UCSD-AML1 (cell line): ENCODE measurements around the gene FBXW4.
"Not testable (repeated sequence)": the region's sequence is repeated elsewhere in the genome, so short reads cannot be mapped to it uniquely, and the experiment has no call there.

Experiments used
- DNase-seq: peaks from one replicate; lab custom pipeline; 2025; ENCODE audit not compliant: unreplicated experiment; lab: John Stamatoyannopoulos, UW

FBXW4 gene

DNA sequence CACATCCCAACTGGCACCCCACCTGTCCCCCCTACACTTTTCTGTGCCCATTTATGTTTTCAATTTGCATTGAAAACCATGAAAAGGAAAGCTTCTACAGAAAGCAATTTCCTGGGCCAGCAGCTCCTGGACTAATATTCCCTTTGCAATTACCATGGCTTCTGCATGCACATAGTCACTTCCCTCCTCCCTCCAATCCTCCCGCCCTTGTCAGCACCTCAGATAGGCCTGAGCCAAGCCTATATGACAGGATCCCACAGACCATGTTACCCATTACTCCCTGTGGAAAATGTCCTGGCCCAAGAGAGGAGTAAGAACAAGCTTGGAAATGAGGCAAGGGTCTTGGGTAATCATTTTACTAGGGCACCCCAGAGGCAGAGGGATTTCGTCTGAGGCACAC is 38.1 kb downstream of the FBXW4 start:
- no peak for DNase-seq

DNA sequence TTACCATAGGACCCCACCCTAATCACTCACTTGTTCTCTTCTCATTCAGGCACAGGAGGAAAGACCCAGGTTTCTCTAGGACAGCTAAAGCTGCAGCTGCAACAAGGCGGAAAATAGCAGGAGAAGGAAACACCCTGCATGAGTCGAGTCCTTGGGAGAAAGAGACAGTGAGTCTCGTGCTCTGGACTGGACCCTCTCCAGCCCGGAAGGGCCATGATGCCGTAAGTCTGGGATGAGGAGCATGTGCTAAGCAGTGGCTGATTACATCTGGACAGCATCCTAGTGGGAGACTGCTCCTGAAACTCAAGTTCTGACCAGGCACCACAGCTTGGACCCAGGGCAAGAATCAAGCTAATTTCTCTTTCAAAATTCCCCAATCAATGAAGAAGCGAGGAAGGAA is 39.4 kb downstream of the FBXW4 start:
- DNase-seq: no peak

DNA sequence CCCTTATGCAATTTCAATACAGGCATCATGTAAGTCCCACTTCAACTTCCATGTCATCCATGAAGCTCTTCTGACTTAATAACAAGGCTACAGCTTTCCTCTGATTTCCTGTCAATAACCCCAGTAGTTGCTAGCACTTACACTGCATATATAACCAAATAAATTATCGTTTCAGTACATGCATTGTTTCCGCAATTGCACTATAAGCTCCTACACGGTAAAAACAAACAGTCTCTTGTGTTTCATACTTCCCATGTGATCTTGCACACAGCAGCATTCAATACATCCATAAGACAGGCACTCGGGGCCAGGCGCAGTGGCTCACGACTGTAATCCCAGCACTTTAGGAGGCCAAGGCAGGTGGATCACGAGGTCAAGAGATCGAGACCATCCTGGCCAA is 41.4 kb downstream of the FBXW4 start:
- no peak for DNase-seq

DNA sequence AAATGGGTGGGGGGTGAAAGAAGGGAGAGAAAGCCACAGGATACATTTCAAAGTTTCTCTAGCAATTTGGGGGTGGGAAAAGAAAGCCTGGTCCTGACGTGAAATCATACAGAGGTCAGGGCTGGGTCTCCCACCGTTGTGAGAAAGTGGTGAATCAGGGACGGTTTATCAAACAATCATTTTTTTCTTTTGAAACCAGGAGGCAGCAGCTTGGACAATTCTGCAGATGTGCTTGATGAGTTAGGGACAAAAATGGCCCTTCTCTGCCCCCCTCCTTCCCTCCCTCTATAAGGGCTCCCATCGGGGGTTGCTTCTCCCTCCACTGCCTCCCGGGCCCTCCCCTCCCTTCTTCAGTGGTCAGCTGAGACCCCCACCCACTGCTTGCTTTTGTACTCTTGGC is 43.6 kb downstream of the FBXW4 start:
- DNase-seq: no peak

DNA sequence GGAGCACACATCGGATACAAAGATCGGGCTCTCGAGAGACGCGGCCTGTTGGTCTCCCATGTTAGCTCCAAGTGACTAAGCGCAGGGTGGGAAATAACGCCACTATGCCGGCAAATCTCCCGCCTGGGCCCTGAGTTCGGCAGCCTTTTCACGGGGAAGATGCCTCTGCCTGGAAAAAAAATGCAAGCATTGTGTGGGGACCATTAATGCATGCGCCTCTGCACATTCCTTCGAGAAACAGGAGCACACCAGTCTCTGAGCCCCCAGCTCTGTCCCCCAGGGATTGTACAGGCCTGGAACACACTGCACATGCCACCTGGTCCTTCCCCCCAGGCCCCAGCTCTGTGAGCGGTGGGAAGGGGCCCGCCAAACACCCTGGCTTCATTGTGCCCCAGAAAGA is 44.1 kb downstream of the FBXW4 start:
- DNase-seq: no peak

DNA sequence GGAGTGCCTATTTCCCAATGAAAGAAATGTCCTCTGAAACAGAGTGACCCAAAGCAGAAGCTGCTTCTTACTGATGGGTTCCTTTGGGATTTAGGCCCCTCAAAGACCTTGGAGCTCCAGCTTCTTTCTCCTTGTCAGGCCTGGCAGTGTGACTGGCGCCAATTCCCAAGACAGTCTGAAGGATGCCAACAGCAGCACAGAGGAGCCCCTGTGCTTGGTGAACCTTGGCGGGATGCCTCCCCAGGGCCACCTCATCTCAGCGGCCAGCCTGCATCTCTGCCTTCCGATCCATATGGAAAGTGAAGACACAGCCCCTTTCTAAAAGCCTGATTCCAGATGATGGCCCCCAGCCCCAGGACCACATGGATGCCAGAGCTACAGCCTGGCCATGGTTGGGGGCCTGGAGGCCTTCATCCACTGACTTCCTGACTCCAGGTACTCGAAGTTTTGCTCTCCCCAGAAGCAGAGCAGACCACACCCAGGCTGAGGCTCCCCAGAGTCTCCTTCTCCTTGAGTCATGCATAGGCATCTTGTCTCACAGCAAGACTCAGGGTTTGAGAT is 45.4 kb downstream of the FBXW4 start:
- no peak for DNase-seq

DNA sequence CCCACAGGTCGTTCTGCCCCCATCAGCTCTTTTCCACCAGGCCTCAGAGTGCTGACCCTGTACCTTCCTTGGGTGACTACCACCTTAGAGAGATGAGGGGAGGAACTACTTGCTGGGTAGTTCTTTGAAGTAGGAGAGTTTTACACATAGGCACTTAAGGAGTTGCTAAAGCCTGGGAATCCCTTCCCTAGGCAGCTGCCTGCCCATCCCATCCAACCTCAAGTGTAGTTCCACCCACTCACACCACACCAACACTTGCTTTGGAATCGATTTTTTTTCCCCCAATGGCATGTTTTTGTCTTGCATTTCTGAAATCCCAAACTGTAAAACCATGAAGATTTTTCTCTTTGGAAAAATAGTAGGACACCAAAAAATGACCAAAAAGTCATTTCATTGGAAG is 47.7 kb downstream of the FBXW4 start:
- no peak for DNase-seq

DNA sequence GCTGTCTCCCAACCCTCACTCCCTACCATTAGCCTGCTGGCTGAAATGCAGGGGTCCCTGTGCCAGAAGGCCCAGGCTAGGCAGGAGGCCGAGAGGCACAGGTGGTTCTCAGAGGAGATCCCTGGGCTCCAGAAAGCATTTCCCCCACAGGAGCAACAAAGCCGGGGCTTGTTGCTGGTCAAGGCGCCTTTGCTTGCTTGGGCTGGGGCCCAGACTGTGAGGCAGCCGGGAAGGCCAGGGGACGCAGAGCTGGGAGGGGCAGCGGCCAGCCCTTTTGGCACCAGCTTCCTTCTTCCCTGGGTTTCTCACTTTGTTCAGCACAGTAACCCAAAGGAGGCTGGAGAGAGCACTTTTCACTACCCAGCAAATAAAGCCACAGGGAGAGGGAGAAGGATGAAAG is 48.6 kb downstream of the FBXW4 start:
- no peak for DNase-seq

DNA sequence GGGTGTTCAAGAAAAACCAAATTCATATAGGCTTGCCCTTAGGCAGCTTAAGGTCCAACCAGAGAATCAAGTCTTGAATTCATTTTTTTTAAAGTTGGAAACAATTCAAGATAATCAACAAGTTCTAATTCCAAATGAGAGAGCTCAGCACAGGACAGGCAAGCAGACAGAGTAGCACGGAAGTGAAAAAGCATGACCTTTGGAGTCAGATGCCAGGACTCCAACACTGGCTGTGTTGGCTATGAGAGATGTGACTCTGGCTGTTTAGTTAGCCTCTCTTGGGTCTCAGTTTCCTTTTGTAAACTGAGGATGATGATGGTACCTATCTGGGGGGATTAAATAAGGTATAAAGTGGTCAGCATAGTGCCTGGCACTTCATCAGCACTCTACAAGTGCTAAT is 49.3 kb downstream of the FBXW4 start:
- DNase-seq: no peak

DNA sequence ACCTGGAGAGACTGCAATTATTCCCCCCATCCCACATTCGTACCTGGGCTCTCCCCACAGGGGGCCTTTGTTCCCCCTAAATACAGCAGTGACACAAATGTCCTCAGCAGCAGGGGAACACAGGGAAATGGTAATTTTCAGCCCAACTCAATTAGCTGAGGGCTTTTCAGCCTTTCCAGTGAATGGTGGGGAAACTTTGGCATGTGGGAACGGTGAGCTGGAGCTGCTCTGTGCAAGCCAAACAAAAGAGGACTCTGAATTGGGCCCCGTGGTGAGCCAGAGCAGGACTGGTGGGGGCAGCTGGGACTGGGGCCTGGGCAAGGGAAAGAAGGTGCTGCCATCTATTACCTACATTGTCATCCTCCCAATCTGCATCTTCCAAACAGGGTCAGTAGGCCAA is 51.0 kb downstream of the FBXW4 start:
- no peak for DNase-seq

DNA sequence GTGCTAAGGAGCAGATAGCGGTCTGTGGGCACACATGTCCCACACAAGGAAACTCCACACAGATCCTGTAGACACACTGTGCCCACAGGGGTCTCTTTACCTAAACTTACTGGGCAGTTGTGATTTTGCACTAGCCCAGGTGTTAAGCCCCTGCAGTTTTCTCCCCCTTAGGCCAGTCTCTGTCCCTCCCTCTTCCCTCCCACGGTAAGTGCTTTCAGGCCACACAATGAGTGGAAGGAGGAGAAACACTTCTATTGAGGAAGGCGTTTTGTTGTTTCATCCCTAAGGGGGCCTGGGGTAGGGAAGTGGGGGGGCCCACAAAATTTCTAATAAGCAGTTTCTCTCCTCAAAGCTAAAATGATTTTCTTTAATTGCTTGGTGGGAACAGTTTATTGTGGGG is 51.4 kb downstream of the FBXW4 start:
- no peak for DNase-seq

DNA sequence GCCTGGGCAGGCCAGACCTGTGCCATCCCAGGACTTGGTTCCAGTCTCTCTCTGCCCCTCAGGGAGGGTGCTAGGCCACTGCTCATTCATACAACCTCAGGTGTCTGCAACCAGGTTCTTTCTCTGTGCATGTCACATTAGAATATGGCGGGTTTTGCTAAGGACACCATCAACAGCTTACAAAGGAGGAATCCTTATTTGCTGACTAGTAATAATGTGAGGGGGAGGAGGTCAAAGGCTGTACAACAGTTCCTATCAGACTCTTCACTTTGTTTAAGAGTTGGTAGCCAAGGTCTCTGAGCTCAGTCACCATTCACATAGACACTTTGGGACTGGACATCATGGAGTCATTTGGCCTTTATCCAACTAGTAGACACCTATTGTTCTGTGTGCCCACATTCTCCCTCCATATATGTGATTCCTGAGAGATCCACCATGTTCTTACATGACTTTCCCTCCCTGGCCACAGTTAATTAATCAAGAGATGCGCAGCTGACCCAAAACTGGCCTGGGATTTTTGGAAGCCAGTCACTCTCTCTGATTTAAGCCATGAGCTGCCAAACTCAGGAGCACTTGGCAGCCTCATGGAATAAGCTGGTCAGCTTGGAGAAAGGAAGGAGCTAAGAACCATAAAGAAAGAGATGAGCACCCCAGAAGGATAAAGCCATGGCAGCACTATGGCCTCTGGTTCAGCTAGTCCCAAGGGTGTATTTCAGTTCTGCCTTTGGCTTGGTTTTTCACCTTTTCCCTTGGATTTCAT is 55.6 kb downstream of the FBXW4 start:
- no peak for DNase-seq

DNA sequence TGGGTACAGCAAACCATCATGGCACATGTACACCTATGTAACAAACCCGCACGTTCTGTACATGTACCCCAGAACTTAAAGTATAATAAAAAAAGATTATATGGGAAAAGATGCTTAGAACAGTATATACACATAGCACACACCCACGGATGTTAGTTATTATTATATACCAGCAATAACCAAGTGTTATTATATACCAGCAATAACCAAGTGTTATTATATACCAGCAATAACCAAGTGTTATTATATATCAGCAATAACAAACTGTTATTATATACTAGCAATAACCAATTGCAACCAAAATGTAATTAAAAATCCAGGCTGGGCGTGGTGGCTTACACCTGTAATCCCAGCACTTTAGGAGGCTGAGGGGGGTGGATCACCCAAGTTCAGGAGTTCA is 61.5 kb downstream of the FBXW4 start:
- not testable (repeated sequence) for DNase-seq

DNA sequence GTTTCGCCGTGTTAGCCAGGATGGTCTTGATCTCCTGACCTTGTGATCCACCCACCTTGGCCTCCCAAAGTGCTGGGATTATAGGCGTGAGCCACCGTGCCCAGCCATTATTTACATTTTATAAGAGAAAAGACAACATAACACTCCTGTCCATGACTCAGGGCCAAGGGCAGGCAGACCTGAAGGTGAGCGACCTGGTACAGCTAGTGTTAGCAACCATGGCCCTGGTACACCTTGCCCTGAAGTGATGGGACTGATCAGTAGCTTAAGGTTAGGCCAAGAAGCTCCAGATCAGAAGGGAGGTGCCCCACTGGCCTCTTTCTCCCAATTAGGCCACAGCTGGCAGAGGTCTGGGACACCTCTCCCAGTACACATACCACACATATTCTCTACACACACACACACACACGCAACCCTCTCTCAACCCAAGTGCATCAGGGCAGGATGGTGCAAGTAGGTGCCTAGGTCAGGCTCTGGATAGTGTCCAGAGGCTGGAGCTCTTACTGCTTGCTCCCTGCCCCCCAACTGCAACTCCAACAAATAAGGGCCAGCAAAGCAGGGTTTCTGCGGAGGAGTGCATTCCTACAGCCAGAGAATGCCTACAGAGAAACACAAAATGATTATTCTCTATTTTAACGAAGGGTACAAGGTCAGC is 63.0 kb downstream of the FBXW4 start:
- no peak for DNase-seq

DNA sequence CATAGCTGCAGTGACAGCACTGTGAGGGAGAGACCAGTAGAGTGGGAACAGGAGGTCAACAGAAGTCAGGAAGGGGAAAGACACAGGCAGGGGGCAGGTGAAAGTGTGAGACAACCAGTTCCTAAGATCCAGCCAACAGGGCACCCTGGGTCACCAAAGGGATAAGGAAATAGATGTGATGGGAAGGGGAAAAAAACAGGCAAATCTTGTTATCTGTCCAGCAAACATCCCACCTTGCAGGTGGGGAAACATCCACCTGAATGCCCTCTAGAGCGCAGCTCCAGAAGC is 64.4 kb downstream of the FBXW4 start:
- no peak for DNase-seq

DNA sequence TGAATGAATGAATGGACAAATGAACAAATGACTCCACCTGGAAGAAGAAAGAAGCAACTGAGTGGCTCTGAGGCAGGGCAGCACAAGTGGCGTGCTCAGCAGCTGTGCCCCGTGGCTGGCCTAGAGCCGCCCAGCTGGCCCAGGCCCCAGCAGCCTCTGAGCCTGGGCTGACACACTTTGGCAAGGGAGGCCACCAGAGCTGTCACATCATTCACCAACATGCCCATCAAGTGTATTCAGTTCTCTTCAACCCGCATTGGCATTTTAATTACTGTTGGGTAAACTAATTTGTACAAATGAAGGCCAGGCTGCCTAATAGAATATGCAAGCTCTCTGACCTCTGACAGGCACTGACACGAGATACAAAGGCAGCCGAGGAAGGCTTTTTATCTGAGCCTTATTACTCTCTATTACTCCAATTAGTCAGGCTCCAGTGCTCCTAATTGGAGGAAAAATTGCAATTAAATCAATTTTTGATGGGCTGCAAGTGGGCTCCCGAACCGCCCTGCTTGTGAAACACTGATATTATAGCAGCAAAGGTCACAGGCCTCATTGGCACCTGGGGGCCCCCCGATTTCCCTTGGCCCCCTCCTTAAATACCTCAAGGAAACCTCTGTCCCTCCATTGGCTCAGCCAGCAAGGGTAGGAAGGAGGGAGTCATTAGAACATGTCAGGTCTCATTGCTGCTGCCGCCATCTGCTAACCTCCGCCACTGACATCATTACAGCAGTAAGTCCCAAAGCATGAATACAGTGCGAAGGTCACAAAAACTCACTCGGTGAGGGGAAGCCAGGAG is 64.9 kb downstream of the FBXW4 start:
- DNase-seq: no peak

DNA sequence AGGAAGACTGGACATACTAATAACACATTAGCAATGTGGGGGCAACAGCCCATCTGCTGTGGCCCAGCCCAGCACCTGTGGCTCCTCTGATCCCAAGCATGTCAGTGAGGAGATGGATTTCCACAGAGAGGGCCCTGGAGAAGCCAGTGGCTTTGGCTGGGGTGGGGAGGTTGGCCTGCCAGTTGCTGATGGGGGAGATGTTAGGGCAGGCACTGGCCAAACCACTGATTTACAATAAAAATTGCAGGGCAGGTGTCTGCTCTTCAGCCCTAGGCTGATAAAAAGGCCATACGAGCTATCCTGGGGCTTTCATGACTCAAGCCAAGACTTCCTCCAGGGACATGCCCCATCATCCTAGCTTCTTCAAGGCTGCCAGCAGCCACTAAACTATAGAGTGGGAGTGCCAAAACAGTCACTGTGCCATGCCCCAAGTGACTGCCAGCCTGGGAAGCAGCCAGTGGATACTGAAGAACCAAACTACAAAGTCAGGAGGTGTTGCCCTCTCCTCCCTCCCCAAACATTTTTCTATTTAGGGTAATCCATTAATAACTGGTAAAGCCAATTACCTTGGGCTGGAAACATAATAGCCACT is 69.1 kb downstream of the FBXW4 start:
- no peak for DNase-seq

DNA sequence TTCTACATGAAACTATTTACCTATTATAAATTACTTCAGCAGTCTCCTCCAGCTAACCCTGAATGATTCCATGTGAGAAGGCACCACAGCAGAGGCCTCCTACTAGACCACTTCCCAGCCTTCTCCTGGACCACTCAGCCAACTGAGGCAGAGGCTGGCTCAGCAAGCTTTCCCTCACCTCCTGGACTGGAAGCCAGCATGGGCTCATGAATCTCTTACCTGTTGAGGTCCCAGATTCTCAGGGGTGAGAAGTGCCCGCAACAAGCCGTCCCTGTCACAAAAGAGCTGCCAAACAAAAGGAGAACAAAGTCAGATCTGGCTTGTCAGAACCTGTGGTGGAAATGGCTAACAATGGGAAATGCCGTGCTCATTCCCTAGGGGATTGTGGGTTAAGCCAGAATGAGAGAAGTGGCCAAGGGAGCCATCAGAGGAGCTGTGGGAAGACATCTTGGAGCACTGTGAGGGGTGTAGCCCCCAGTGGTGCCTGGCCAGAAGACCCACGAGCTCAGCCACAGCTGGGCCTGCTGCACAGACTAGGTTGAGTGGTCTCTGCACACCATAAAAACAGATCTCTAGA is 70.4 kb downstream of the FBXW4 start:
- no peak for DNase-seq

DNA sequence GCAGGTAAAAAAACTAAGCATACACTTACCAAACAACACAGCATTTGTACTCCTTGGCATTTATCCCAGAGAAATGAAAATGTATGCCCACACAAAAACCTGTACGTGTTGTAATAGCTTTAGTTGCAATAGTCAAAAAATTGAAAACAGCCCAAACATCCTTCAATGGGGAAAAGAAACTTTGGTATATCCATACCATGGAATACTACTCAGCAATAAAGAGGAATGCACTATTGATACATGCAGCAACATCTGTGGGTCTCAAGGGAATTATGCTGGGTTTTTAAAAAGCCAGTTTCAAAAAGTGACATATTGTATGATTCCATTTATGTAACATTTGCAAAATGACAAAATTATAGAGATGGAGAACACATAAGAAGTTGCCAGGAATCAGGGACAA is 71.4 kb downstream of the FBXW4 start:
- no peak for DNase-seq

DNA sequence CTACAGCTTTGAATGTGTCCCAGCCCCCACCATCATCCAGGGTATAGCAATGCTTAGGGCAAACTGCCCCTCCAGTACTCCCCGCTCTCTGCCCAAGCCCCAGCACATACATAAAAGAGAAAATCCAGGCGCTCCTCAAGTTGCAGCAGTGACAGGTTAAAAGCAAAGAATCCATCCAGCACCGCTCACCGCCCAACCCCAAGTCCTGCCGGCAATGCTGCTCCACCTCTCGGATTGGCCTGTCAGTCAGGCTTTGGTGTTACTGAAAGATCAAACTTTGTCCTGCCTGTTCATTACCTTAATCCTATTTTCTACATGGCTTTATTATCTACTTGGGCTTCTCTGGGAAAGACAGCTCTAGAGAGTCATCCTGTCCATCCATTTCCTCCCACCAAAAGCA is 75.0 kb downstream of the FBXW4 start:
- no peak for DNase-seq

DNA sequence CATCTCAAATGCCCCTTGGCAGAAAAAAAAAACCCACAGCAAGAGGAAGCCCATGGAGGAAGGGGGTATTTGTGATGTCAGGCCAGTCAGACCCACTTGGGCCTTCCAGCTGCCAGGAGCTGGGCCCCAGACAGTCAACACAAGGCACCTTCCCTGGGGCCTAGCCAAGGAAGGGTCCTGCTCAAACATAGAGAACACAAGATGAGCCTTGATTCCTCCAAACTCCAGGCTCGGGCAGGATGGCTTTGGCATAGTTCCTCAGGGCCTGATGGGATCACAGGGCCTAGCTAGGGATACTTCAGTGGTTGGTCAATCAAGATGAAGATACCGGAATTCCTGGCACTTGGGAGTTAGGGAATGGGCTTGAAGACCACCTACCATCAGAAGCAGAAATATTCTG is 76.1 kb downstream of the FBXW4 start:
- no peak for DNase-seq
